ENCODE measurements around the gene SEC31B. TPM values are rescaled to one million over a fixed set of nuclear protein-coding genes. Genes with fewer than 3 reads are reported as not detected.

Gene SEC31B
- total RNA-seq, 4 donors from 2014 or later: 8.8 to 24.9 (median 23.5) TPM

DNA sequence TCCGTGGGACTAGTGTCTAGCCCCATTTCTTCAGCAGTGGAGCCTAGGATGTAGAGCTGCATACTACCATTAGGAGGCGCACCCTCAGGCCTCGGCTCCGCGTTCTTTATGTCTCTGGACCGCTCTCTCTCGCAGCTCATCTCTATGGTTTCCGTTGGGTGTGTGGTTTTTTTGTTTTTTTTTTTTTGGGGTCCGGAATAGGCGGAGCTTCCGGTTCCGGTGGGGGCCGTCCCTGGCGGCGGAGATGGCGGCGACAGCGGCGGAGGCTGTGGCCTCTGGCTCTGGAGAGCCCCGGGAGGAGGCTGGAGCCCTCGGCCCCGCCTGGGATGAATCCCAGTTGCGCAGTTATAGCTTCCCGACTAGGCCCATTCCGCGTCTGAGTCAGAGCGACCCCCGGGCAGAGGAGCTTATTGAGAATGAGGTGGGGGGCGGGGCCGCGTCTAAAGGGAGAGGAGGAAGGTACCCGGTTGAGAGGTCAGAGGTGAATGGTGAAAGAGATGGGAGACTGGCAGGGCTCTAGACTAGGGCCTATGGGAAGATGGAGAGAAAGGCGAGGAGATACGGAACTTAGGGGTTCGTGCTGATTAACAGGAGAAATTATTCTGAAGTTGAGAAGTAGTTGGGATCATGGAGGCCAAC, 16.2 kb upstream of the SEC31B start, which contains the start of gene HIF1AN:
Gene HIF1AN, plus strand, starts transcription at position 229 of the 639 bp plus-strand sequence. Its CDS starts 16 bp downstream, at position 245.
- H3K9me3 ChIP-seq: no peaks in the 10 kb centered on the region
- H3K27me3 ChIP-seq: no peaks in the 10 kb centered on the region
- peak; percentile 82 to 95 (median 86) for DNase-seq
- peaks cover 0 to 17% (median 0%) of the 10 kb centered on the region in 3 donors for H3K36me3 ChIP-seq
- peaks cover 0 to 21% (median 4%) of the 10 kb centered on the region in 4 donors for H3K4me1 ChIP-seq
- peak within 1 kb of the TSS; percentile 32 to 63 (median 56) for H3K27ac ChIP-seq
- peak; percentile 68 to 73 for TF ChIP-seq POLR2A (IDR thresholded peaks at IDR 0.05)
- TF ChIP-seq, protein P1, sequence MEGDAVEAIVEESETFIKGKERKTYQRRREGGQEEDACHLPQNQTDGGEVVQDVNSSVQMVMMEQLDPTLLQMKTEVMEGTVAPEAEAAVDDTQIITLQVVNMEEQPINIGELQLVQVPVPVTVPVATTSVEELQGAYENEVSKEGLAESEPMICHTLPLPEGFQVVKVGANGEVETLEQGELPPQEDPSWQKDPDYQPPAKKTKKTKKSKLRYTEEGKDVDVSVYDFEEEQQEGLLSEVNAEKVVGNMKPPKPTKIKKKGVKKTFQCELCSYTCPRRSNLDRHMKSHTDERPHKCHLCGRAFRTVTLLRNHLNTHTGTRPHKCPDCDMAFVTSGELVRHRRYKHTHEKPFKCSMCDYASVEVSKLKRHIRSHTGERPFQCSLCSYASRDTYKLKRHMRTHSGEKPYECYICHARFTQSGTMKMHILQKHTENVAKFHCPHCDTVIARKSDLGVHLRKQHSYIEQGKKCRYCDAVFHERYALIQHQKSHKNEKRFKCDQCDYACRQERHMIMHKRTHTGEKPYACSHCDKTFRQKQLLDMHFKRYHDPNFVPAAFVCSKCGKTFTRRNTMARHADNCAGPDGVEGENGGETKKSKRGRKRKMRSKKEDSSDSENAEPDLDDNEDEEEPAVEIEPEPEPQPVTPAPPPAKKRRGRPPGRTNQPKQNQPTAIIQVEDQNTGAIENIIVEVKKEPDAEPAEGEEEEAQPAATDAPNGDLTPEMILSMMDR (IDR thresholded peaks at IDR 0.05): peak; percentile 65 to 93 (median 89)
- H3K4me3 ChIP-seq: peak within 1 kb of the TSS; percentile 55 to 72 (median 60)

DNA sequence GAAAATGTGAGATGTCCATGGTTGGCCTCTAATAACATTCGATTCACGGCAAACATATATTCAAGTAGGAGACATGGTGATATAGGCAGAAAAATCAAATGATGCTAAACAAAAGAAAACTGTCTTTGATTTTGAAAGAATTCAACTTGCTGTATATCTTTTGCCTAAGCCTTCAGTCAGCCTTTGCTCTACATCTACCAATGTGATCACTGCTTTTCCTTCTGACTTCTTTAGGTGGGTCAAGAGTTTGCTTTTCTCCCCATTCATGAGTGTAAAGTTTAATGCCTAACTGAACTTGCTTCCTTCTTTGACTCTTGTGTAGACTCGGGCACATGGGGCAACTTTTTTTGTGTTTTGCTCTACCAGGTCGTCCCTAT, 15.7 kb upstream of the SEC31B start:
- Histone ChIP-seq H3K27ac (peak overlapping the region in 1 of 4 donors; percentile 63), H3K4me1 (peaks cover 0 to 24% (median 4%) of the 10 kb centered on the region in 4 donors), H3K27me3 (no peaks in the 10 kb centered on the region), H3K36me3 (peaks cover 0 to 12% (median 0%) of the 10 kb centered on the region in 3 donors), H3K9me3 (no peaks in the 10 kb centered on the region), H3K4me3 (peak overlapping the region; percentile 55 to 72 (median 60))
- DNase-seq: no peak
- TF ChIP-seq POLR2A (IDR thresholded peaks at IDR 0.05): no peak
- TF ChIP-seq, protein P1 (IDR thresholded peaks at IDR 0.05): no peak

DNA sequence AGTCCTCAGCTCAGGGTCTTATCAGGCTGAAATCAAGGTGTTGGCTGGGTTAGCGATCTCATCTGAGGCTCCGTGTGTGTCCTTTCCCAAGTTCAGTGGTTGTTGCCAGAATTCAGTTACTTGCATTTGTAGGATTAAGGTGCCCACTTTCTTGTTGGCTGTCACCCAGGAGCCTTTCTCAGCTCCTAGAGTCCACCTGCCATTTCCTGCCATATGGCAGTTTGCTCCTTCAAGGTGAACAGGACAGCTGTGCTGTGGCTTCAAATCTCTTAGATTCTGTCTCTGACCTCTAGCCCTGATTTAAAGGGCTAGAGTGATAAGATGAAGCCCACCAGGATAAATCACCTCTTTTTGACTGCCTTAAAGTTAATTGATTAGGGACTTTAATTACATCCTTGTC, 15.1 kb upstream of the SEC31B start:
- TF ChIP-seq, protein P1 (IDR thresholded peaks at IDR 0.05): no peak
- no peak for TF ChIP-seq POLR2A (IDR thresholded peaks at IDR 0.05)
- DNase-seq: no peak
- Histone ChIP-seq H3K27ac (no peak overlapping the region), H3K4me1 (peaks cover 0 to 27% (median 4%) of the 10 kb centered on the region in 4 donors), H3K36me3 (peaks cover 0 to 8% (median 0%) of the 10 kb centered on the region in 3 donors), H3K27me3 (no peaks in the 10 kb centered on the region), H3K9me3 (no peaks in the 10 kb centered on the region), H3K4me3 (no peak overlapping the region)

DNA sequence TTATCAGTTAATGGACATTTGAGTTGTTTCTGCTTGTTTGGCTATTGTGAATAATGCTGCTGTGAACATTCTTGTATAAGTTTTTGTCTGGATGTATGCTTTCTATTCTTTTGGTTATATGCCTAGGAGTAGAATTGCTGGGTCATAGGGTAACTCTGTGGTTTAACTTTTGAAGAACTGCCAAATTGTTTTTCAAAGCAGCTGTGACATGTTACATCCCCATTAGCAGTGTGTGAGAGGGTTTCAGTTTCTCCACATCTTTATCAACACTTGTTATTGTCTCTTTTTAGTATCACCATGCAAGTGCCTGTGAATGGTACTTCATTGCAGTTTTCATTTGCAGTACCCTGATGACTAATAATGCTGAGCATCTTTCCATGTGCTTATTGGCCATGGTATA, 12.1 kb upstream of the SEC31B start:
- Histone ChIP-seq H3K36me3 (peaks cover 0 to 6% (median 0%) of the 10 kb centered on the region in 3 donors), H3K27me3 (no peaks in the 10 kb centered on the region), H3K9me3 (no peaks in the 10 kb centered on the region), H3K4me3 (no peak overlapping the region), H3K27ac (no peak overlapping the region), H3K4me1 (peaks cover 0 to 32% (median 8%) of the 10 kb centered on the region in 4 donors)
- DNase-seq: no peak
- TF ChIP-seq POLR2A (IDR thresholded peaks at IDR 0.05): no peak
- TF ChIP-seq, protein P1 (IDR thresholded peaks at IDR 0.05): no peak

DNA sequence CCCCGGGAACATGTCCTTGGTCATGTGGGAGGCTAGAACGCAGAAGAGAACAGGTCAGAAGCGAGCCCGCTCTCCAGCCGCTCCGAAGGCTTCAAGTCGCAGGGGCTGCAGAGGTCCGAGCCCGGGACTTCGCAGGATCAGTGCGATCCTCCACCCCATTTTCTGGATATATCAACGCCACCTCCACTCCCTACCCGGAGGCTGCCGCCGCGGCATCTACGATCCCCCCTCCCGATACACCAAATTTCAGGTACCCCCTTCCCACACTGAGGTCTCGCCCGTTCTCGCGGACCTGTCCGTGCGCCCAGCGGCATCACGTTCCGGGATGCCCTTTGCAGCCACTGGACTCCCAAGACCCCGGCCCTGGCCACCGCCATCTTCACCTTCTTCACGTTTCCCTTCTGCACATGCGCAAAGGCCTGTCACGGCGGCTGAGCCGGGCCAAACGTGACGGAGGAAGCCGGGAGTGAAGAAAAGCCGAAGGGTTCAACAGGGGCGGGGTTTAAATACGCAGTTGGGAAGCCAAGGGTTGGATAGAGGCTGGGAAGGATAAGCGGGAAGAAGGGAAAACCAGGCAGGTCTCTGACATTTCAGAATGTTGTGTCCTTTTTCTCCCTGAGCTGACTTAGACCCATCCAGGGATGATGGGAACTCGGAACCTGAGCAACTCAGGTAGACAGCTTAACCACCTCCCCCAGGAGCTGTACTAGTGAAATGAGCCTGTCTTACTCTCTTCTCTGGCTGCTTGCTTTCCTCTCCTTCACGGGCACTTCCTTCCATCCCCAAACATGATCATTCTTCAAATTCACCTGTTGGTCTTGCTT, 10.0 kb upstream of the SEC31B start, which contains the start of gene NDUFB8:
Gene NDUFB8, minus strand, starts transcription at position 397 of the 824 bp plus-strand sequence. Its CDS starts 20 bp downstream, at position 377.
- Histone ChIP-seq H3K27me3 (no peaks in the 10 kb centered on the region), H3K9me3 (no peaks in the 10 kb centered on the region), H3K36me3 (peaks cover 0 to 23% (median 0%) of the 10 kb centered on the region in 3 donors), H3K27ac (peak within 1 kb of the TSS; percentile 79 to 83 (median 82)), H3K4me1 (peaks cover 0 to 19% (median 5%) of the 10 kb centered on the region in 4 donors), H3K4me3 (peak within 1 kb of the TSS; percentile 66 to 93 (median 85))
- TF ChIP-seq, protein P1 (IDR thresholded peaks at IDR 0.05): no peak
- TF ChIP-seq POLR2A (IDR thresholded peaks at IDR 0.05): peak; percentile 42 to 57
- peak; percentile 89 to 95 (median 91) for DNase-seq

Data from Peyer's patch (tissue), 4 donors.